Glutamatergic neuron (in vitro differentiated cells): ENCODE measurements around the gene TSC22D2. TPM values are rescaled to one million over a fixed set of nuclear protein-coding genes. Genes with fewer than 3 reads are reported as not detected.
A peak's percentile ranks its signal among the peaks of the same experiment; 100 is the strongest.

ENCODE experiments used
- DNase-seq: peaks from one replicate; pipeline ENCODE4 v3.0.0; 2022
- H3K27ac Mint-ChIP-seq: one replicate; pipeline ENCODE4 v1.8.0; 2020; ENCODE audit warnings: mild to moderate bottlenecking, mixed read lengths, inconsistent platforms; ENCODE audit not compliant: unreplicated experiment
- H3K27me3 Mint-ChIP-seq: one replicate; pipeline ENCODE4 v1.8.0; 2020; ENCODE audit warnings: mild to moderate bottlenecking, moderate library complexity, mixed read lengths, inconsistent platforms; ENCODE audit not compliant: unreplicated experiment
- H3K36me3 Mint-ChIP-seq: one replicate; pipeline ENCODE4 v1.8.0; 2020; ENCODE audit warnings: mild to moderate bottlenecking, mixed read lengths, inconsistent platforms; ENCODE audit not compliant: unreplicated experiment
- H3K4me1 Mint-ChIP-seq: one replicate; pipeline ENCODE4 v1.8.0; 2020; ENCODE audit warnings: mild to moderate bottlenecking, low read depth, mixed read lengths, inconsistent platforms; ENCODE audit not compliant: unreplicated experiment
- H3K4me3 Mint-ChIP-seq: one replicate; pipeline ENCODE4 v1.8.0; 2020; ENCODE audit warnings: mild to moderate bottlenecking, mixed read lengths, inconsistent platforms; ENCODE audit not compliant: unreplicated experiment
- H3K9me3 Mint-ChIP-seq: one replicate; pipeline ENCODE4 v1.8.0; 2020; ENCODE audit warnings: mild to moderate bottlenecking, moderate library complexity, mixed read lengths, inconsistent platforms; ENCODE audit not compliant: unreplicated experiment
- CTCF ChIP-seq: fragments of 200-600 bp; sonication (generic); IDR thresholded peaks from one replicate; pipeline ENCODE4 v1.5.0; 2021; ENCODE audit not compliant: partially characterized antibody, unreplicated experiment
- total RNA-seq: library from RNA; stranded (reverse); fragmentation: NEBNext Ultra II Directional; extraction: Animal tissue kit (Norgen Biotek cat#: 25700); gene quantifications from one replicate; pipeline ENCODE4 v1.2.1, GENCODE V29; 2021; ENCODE audit not compliant: unreplicated experiment

The TSC22D2 gene
- total RNA-seq, 1 donor from 2014 or later, result 87.3 TPM

- DNase-seq, result no peak
- H3K36me3 Mint-ChIP-seq, result no peaks in the 10 kb centered on the region
- H3K27me3 Mint-ChIP-seq, result no peaks in the 10 kb centered on the region
- peaks cover 14% of the 10 kb centered on the region for H3K4me1 Mint-ChIP-seq
- H3K27ac Mint-ChIP-seq, result peak overlapping the region; percentile 25
- H3K9me3 Mint-ChIP-seq, result no peaks in the 10 kb centered on the region
- no peak overlapping the region for H3K4me3 Mint-ChIP-seq
- no peak for TF ChIP-seq CTCF
These were observed 41.1 kb downstream of the TSC22D2 start for GRCh38 chr3:150449169-150449721.

- Mint-ChIP-seq H3K4me3 (no peak overlapping the region), H3K27me3 (no peaks in the 10 kb centered on the region), H3K4me1 (peaks cover 14% of the 10 kb centered on the region), H3K27ac (no peak overlapping the region), H3K9me3 (no peaks in the 10 kb centered on the region), H3K36me3 (no peaks in the 10 kb centered on the region)
- no peak for TF ChIP-seq CTCF
- DNase-seq, result no peak
These were observed 42.8 kb downstream of the TSC22D2 start for GRCh38 chr3:150450916-150451315.

GRCh38 chr3:150451329-150452048, 43.4 kb downstream of the TSC22D2 start:
- Mint-ChIP-seq H3K9me3 (no peaks in the 10 kb centered on the region), H3K27me3 (no peaks in the 10 kb centered on the region), H3K4me1 (peaks cover 14% of the 10 kb centered on the region), H3K36me3 (no peaks in the 10 kb centered on the region), H3K27ac (no peak overlapping the region), H3K4me3 (no peak overlapping the region)
- DNase-seq, result no peak
- TF ChIP-seq CTCF, result no peak

- H3K27me3 Mint-ChIP-seq, result no peaks in the 10 kb centered on the region
These were observed 45.3 kb downstream of the TSC22D2 start for GRCh38 chr3:150453353-150453752.

More at GRCh38 chr3:150453353-150453752, 45.3 kb downstream of the TSC22D2 start:
- Mint-ChIP-seq H3K27ac (no peak overlapping the region), H3K4me1 (peaks cover 10% of the 10 kb centered on the region), H3K4me3 (no peak overlapping the region), H3K9me3 (no peaks in the 10 kb centered on the region), H3K36me3 (no peaks in the 10 kb centered on the region)
- no peak for DNase-seq
- TF ChIP-seq CTCF, result no peak
